HG02970 (cell line): ENCODE data around the gene SPATA12.

Source experiments
- ATAC-seq: cut with Tn5 transposase; IDR thresholded peaks from one replicate; pipeline ENCODE4 v1.9.1; 2021; ENCODE audit warnings: mild to moderate bottlenecking, moderate library complexity, moderate number of reproducible peaks; ENCODE audit not compliant: unreplicated experiment, low FRiP score

Gene SPATA12

GRCh38 chr3:57109437-57110199, 49.2 kb downstream of the SPATA12 start:
- no peak for ATAC-seq

- ATAC-seq, result no peak
These were observed 49.8 kb downstream of the SPATA12 start for GRCh38 chr3:57110214-57110613.

DNA sequence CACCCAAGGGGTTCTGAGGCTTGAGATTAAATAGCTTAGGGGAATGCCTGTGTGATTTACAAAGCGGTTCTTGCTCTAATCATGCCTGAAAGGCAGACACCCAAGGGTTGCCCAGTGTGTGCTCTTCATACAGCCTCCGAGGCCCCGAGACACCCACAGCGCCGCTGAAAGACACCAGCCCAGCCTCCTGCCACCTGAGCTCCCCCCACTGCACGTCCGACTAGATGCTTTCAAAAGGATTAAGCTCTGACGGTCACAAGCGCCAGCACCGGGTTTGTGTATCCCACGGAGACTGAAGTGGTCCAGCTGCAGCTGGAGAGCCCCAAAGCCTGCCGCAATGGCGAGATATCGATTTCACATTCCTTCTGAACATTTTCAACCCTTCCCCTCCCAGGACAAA, 50.3 kb downstream of the SPATA12 start:
- no peak for ATAC-seq

DNA sequence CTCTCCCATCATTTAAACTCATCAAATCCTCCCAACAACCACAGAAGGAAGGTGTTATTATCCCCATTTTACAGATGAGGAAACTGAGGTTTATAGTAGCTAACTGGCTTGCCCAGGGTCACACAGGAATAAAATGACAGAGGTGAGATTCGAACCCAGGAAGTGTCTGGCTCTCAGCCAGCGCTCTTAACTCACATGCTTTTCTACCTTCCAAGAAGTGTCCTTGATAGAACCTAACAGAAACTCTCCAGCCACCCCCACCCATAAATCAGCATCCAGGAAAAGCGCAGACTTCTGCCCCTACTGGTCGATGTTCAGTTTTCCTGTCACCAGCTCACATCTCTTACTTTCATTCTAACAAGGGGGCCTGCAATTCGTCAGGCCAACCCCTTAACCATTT, 51.7 kb downstream of the SPATA12 start:
- no peak for ATAC-seq

- ATAC-seq, result no peak
These were observed 56.0 kb downstream of the SPATA12 start for GRCh38 chr3:57116501-57116900.

- no peak for ATAC-seq
These were observed 57.8 kb downstream of the SPATA12 start for GRCh38 chr3:57118254-57118653.

DNA sequence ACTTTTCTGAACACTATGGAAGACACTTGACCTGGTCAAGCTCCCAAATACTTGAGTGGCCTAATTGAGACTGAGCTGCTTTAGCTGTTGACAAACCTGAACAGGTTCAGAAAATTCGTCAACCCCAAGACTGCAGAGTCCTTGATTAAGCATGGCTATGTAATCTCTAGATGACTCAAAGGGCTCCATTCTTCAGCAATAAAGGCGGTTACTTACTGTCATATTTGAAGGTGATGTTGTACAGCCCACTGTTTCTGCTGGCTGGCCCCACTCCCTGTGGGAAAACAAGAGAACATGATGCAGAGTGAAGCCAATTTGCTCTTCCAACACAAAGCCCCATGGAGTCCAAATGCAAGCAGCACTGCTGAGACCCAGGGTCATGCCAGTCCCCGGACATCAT, 59.6 kb downstream of the SPATA12 start:
- ATAC-seq, result no peak

- no peak for ATAC-seq
These were observed 60.1 kb downstream of the SPATA12 start for GRCh38 chr3:57120451-57121174.
